Activated T-helper 17 cell treated with anti-CD3 and anti-CD28 coated beads, Interleukin-2, amount 50 U/mL, for 72 hours (primary cell): Measurements from ENCODE around the gene NFKB1. TPM values are rescaled to one million over a fixed set of nuclear protein-coding genes. Genes with fewer than 3 reads are reported as not detected.
"Not testable (repeated sequence)": the region's sequence is repeated elsewhere in the genome, so short reads cannot be mapped to it uniquely, and the experiment has no call there.

Source experiments
- ATAC-seq: fragments of 150-1000 bp; cut with Tn5 transposase; replicated peaks from 2 replicates; pipeline ENCODE4 v1.10.0; 2021; ENCODE audit warnings: mild to moderate bottlenecking, moderate library complexity
- H3K27ac Mint-ChIP-seq: one replicate; pipeline ENCODE4 v1.8.0; 2022; ENCODE audit warnings: mixed read lengths
- H3K27me3 Mint-ChIP-seq: one replicate; pipeline ENCODE4 v1.8.0; 2022; ENCODE audit warnings: mixed read lengths
- H3K36me3 Mint-ChIP-seq: one replicate; pipeline ENCODE4 v1.8.0; 2022; ENCODE audit warnings: low read depth, mild to moderate bottlenecking, mixed read lengths
- H3K4me1 Mint-ChIP-seq: one replicate; pipeline ENCODE4 v1.8.0; 2022; ENCODE audit warnings: mixed read lengths
- H3K4me3 Mint-ChIP-seq: one replicate; pipeline ENCODE4 v1.8.0; 2022; ENCODE audit warnings: mild to moderate bottlenecking, mixed read lengths
- H3K9me3 Mint-ChIP-seq: one replicate; pipeline ENCODE4 v1.8.0; 2022; ENCODE audit warnings: mixed read lengths
- total RNA-seq, 2 donors: library from RNA; stranded (reverse); gene quantifications; one replicate each; pipeline ENCODE4 v1.2.3, GENCODE V29; 2022

NFKB1 gene
- total RNA-seq, 2 donors from 2014 or later: 103 to 110 TPM

DNA sequence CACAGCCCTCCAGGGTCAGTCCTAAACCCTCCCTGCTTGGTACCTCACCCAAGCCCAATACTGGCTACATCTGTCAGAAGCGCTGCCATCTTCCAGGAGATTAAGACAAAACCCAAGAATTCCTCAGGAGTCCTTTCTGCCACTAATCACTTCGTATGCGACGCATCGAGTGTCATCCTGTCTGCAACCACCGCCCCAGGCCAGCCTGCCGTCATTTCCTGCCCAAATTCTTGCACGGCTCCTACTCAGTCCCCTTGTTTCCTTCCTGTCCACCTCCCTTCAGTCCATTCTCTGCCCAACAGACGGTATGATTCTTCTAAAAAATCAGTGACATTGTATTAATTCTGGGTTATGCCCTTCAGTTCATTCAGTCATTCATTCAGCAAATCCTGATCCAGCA is 113.6 kb downstream of the NFKB1 start:
- Mint-ChIP-seq H3K4me1 (peaks cover 73% of the 10 kb centered on the region), H3K27ac (peak overlapping the region; percentile 93), H3K9me3 (no peaks in the 10 kb centered on the region), H3K27me3 (no peaks in the 10 kb centered on the region), H3K4me3 (peak overlapping the region; percentile 87), H3K36me3 (peaks cover 84% of the 10 kb centered on the region)
- ATAC-seq: peak; percentile 24

DNA sequence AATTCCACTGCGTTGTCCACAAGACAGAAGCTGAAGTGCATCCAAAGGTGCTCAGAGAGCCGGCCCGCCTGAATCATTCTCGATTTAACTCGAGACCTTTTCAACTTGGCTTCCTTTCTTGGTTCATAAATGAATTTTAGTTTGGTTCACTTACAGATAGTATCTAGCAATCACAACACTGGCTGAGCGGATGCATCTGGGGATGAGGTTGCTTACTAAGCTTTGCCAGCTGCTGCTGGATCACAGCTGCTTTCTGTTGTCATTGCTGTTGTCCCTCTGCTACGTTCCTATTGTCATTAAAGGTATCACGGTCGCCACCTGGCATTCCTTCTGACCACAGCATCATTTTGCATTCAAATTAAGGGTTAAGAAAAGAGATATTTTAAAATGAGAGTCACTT is 115.5 kb downstream of the NFKB1 start:
- peaks cover 68% of the 10 kb centered on the region for H3K4me1 Mint-ChIP-seq
- peak overlapping the region; percentile 40 for H3K4me3 Mint-ChIP-seq
- peak overlapping the region; percentile 93 for H3K27ac Mint-ChIP-seq
- no peaks in the 10 kb centered on the region for H3K9me3 Mint-ChIP-seq
- H3K27me3 Mint-ChIP-seq: no peaks in the 10 kb centered on the region
- H3K36me3 Mint-ChIP-seq: peaks cover 66% of the 10 kb centered on the region
- ATAC-seq: no peak

DNA sequence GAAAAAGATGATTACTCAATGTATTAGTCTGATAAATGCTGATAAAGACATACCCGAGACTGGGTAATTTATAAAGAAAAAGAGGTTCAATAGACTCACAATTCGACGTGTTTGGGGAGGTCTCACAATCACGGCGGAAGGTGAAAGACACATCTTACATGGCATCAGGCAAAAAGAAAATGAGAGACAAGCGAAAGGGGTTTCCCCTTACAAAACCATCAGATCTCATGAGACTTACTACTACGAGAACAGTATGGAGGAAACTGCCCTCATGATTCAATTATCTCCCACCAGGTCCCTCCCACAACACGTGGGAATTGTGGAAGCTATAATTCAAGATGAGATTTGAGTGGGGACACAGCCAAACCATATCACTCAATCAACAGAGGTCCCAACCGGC is 117.9 kb downstream of the NFKB1 start:
- H3K27ac Mint-ChIP-seq: peak overlapping the region; percentile 86
- peaks cover 42% of the 10 kb centered on the region for H3K36me3 Mint-ChIP-seq
- peaks cover 50% of the 10 kb centered on the region for H3K4me1 Mint-ChIP-seq
- not testable (repeated sequence) for H3K27me3 Mint-ChIP-seq, H3K9me3 Mint-ChIP-seq
- H3K4me3 Mint-ChIP-seq: peak overlapping the region; percentile 65
- ATAC-seq: peak; percentile 14

DNA sequence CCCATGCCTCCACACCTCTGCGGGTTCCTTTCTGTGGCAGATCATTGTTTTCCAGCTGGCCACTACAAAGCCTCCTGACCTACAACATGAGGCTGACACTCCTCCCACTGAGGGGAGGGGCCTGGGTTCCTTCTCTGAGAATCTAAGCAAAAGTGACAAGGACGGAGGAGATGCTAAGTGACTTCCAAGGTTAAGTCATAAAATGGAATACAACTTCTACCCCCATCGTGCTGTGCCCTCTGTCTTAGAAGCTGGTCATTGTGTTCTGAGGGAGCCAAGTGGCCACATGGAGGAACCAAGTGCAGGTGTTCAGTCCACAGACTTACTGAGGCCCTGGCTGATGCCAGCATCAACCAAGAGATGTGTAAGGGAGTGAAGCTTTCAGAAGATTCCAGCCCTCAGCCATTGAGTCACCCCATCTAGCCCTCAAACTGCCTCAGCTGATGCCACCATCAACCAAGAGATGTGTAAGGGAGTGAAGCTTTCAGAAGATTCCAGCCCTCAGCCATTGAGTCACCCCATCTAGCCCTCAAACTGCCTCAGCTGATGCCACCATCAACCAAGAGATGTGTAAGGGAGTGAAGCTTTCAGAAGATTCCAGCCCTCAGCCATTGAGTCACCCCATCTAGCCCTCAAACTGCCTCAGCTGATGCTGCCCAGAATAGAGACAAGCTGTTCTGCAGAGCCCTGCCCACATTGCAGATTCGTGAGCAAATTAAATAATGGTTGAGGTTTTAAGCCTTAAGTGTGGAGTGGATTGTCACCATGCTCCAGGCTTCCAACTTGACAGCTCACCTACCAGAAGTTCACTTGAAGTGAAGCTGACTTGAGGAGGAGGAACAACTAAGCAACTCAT is 118.8 kb downstream of the NFKB1 start:
- peaks cover 48% of the 10 kb centered on the region for H3K4me1 Mint-ChIP-seq
- peak overlapping the region; percentile 65 for H3K4me3 Mint-ChIP-seq
- peaks cover 32% of the 10 kb centered on the region for H3K36me3 Mint-ChIP-seq
- peak overlapping the region; percentile 86 for H3K27ac Mint-ChIP-seq
- peak; percentile 88 for ATAC-seq
- H3K9me3 Mint-ChIP-seq, H3K27me3 Mint-ChIP-seq: not testable (repeated sequence)

DNA sequence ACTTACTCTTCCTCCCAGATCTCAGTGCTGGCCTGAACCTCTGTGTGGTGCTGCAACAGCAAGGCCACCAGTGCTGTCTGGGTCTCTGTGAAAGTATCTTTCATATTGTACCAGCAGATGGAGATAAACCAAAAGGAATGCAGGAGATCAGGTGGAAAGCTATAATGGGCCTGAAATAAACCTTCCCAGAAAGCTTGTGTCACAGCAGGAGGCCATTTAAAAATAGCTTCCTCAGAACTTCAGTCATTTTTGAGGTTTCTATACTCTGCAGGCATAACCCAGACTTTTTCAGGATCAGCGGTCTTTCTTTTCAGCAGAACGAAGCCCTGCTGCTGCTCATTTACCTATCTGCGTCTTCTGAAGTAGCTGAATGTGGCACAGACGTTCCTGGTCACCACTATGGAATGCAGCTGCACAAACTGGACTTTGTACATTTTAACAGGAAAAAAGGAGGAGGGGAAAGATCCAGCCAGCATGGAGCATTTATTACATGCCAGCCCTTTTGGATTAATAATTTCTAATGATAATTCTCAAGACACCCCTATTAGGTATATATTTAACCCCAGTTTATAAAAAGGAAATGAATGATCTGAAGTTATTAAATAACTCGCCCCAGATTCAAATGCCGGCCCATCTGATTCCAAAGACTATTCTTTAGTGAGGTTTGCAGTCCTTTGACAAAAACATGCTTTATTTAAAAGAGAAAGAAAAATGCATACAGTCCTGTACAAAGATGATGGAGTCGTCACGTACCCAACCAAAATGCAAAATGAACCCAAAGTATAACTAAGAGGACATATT is 119.7 kb downstream of the NFKB1 start:
- no peaks in the 10 kb centered on the region for H3K27me3 Mint-ChIP-seq
- H3K4me3 Mint-ChIP-seq: peak overlapping the region; percentile 9
- H3K4me1 Mint-ChIP-seq: peaks cover 47% of the 10 kb centered on the region
- H3K27ac Mint-ChIP-seq: no peak overlapping the region
- no peaks in the 10 kb centered on the region for H3K9me3 Mint-ChIP-seq
- no peak for ATAC-seq
- peaks cover 23% of the 10 kb centered on the region for H3K36me3 Mint-ChIP-seq

DNA sequence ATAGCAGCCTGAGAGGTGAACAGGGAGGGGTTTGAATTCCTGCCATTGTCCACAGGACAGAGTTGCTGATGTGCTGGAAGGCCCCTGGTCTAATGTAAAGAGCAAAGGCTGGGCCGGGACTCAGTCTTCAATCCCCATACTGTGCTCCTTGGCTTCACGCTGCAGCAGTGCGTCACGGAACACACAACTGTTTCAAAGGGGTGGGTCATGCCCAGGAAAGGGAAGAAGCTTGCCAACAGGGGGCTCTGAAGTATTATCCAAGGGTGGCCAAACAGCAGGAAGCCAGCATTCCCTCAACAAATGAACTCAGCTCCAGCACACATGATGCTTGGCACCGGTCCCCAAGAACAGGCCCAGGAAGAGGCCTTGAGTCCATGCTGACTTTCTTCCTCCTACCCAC is 122.5 kb downstream of the NFKB1 start:
- peaks cover 2% of the 10 kb centered on the region for H3K36me3 Mint-ChIP-seq
- H3K27me3 Mint-ChIP-seq: no peaks in the 10 kb centered on the region
- no peaks in the 10 kb centered on the region for H3K9me3 Mint-ChIP-seq
- ATAC-seq: no peak
- H3K4me1 Mint-ChIP-seq: peaks cover 49% of the 10 kb centered on the region
- no peak overlapping the region for H3K4me3 Mint-ChIP-seq
- H3K27ac Mint-ChIP-seq: no peak overlapping the region

DNA sequence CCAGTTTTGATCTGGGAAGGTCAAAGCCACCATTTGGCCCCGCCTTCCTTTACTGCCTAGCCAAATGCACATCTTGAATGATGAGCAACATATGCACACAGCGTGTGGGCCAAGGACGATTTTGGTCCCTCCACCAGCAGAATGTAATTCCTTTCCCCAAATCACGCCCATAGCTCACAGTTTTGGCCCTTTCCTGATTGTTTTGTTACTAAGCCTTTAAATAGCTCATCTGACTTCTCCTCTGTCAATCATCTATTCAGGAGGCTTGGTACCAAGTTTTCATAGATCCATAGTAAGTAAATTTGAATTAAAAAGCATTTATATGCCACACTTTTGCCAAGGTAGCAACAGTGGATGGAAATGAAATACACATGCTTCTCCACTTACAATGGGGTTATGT is 123.3 kb downstream of the NFKB1 start:
- peak overlapping the region; percentile 82 for H3K4me3 Mint-ChIP-seq

DNA sequence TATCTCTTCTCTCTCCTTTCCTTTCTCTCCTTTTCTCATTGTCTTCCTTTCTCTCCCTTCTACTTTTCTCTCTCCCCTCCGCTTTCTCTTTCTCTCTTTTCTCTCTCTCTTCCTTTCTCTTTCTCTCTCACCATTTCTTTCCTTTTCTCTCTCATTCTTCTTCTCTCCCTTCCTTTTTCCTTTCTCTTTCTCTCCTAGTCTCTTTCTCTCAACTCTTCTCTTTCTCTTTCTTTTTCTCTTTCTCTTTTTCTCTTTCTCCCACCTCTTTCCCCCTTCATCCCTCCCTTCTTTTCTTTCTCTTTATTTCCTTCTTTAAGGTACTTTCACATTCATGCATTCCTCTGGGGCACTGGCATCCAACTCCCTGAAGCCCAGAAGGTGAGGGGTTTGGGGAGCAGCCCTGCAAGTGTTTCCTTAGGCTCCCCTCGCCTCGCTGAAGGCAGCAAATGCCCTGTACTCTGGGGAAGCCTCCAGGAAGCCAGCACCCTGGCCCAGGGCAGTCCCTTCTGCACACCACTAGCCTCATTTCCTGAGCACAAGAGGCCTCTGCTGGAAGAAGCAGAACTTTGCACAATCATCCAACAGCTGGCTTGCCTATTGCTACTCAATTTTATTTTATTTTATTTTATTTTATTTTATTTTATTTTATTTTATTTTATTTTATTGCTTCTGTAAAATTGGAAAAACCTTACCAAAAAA is 124.2 kb downstream of the NFKB1 start:
- peak overlapping the region; percentile 84 for H3K27ac Mint-ChIP-seq
- H3K4me1 Mint-ChIP-seq: peaks cover 47% of the 10 kb centered on the region
- no peaks in the 10 kb centered on the region for H3K9me3 Mint-ChIP-seq
- no peaks in the 10 kb centered on the region for H3K36me3 Mint-ChIP-seq
- ATAC-seq: peak; percentile 73
- no peaks in the 10 kb centered on the region for H3K27me3 Mint-ChIP-seq
- peak overlapping the region; percentile 82 for H3K4me3 Mint-ChIP-seq

More for the DNA sequence above, 123.3 kb downstream of the NFKB1 start:
- Mint-ChIP-seq H3K9me3 (no peaks in the 10 kb centered on the region), H3K27ac (peak overlapping the region; percentile 84), H3K36me3 (no peaks in the 10 kb centered on the region), H3K27me3 (no peaks in the 10 kb centered on the region), H3K4me1 (peaks cover 45% of the 10 kb centered on the region)
- ATAC-seq: no peak

DNA sequence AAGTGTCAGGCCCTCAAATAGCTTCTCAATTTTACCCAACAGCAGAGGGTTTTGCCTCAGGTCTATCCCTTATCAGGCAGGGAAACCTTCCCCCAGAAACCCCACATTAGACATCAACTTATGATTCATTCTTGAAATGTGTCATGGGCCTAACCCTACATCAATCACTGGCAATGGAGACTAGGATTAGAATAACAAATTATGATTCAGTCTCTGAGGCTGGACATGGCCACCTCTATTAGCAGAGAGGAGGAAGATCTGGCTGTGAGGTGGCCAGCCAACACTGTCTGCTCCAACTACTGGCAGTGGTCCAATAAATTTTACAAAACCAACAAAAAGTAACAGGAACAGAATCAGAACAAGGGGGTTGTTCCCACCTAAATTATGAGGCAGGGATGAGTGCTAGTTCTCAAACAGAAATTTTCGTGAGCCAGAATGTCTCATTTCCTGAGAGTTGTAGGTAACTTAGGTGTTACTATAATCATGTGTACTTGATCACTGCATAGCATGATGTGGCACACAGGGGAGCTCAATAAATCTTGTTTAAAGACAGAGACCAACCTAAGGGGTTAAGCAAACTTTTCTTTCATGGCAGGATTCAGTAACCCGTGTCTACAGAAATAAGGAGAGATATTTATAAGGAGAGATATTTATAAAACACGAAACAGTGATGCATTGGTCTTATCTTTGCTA is 126.8 kb downstream of the NFKB1 start:
- no peaks in the 10 kb centered on the region for H3K36me3 Mint-ChIP-seq
- H3K4me1 Mint-ChIP-seq: peaks cover 55% of the 10 kb centered on the region
- H3K27ac Mint-ChIP-seq: peak overlapping the region; percentile 85
- no peaks in the 10 kb centered on the region for H3K9me3 Mint-ChIP-seq
- no peaks in the 10 kb centered on the region for H3K27me3 Mint-ChIP-seq
- H3K4me3 Mint-ChIP-seq: peak overlapping the region; percentile 43
- peak; percentile 87 for ATAC-seq

DNA sequence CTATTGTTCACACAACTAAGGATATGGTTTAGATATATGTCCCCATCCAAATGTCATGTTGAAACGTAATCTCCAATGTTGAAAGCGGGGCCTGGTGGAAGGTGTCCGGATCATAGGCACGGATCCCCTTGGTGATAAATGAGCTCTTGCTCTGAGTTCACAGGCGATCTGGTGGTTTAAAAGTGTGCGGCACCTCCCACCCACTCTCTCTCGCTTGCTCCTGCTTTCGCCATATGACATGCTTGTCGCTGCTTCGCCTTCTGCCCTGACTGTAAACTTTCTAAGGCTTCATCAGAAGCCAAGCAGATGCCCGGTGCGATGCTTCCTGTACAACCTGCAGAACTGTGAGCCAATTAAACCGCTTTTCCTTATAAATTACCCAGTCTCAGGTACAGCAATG is 128.5 kb downstream of the NFKB1 start:
- no peak for ATAC-seq
- Mint-ChIP-seq H3K4me3 (peak overlapping the region; percentile 26), H3K4me1 (peaks cover 50% of the 10 kb centered on the region), H3K36me3 (peaks cover 8% of the 10 kb centered on the region), H3K27me3 (no peaks in the 10 kb centered on the region), H3K27ac (no peak overlapping the region), H3K9me3 (no peaks in the 10 kb centered on the region)

DNA sequence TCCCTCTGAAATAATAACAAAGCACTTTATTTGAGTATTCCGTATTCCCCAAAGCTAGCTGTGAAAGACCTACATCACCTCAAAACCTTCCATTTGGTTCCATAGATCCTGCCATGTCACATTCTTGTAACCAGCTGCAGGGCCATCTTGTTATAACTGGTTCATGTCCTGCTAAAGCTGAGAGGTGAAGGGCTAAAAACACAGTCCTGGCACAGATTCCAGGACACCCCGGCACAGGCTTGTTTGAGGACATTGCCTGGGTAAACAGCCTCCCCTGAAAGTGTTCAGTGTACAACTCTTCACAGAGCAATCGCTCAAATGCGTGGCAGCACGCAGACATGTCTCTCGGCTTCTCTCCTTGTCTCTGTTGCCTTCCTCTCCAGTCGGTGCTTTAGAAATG is 130.5 kb downstream of the NFKB1 start:
- Mint-ChIP-seq H3K36me3 (peaks cover 11% of the 10 kb centered on the region), H3K9me3 (no peaks in the 10 kb centered on the region), H3K27me3 (no peaks in the 10 kb centered on the region), H3K4me3 (no peak overlapping the region), H3K4me1 (peaks cover 41% of the 10 kb centered on the region), H3K27ac (no peak overlapping the region)
- no peak for ATAC-seq

DNA sequence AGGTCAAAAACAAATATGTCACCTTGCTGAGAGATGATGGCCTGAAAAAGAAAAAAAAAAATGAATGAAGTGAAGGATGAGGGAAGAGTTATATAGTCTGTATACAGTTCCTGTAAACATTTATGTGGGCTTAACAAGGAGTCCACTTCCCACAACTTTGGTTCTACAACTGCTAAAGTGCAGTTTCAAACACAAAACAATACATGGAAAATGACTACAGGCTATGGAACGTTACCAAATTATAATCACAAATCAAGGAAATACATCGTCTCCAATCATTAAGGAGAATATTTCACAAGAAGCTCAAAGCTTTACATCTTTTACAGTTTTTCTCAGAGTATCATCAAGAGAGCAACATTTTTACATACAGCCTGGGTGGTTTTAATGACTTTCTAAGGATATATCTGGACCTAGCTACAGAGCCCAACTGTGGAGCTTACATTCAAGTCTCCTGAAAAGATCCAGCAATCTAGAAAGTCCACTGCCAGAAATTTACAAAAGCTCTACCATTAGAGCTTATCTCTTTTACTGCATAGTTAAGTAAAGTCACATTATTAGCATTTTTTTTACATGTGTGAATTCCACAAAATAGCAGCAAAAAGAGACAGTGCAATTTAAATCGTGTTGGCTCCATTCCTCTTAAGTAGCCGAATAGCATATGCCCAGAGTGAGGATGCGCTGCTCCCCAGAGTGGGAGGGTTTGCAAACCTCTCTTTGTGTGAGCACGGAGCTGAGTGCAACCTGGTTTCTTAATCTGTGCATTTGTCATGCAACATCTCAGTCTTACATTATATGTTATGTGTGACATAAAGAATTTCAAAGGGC is 131.3 kb downstream of the NFKB1 start:
- Mint-ChIP-seq H3K4me1 (peaks cover 36% of the 10 kb centered on the region), H3K27ac (no peak overlapping the region)

DNA sequence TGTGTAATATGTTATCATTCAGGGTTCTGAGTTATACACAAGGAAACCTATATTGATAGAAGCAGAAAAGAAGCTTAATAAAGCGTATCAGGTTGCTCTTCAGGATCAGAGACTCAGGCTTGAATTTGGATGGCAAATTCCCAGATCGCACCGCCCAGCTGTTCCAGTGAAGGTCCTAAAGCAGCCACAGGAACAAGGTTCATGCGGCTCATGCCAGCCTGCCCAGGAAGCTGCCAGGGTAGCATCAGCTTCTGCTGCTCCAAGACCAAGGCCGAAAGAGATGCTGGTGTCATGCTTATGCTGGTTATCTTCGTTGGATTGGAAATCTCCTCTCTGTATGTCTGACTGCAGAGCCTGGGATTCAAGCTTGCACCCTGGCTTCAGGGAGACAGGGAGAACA is 131.9 kb downstream of the NFKB1 start:
- Mint-ChIP-seq H3K27me3 (no peaks in the 10 kb centered on the region), H3K9me3 (no peaks in the 10 kb centered on the region), H3K4me1 (peaks cover 31% of the 10 kb centered on the region), H3K27ac (no peak overlapping the region), H3K36me3 (peaks cover 11% of the 10 kb centered on the region), H3K4me3 (no peak overlapping the region)
- no peak for ATAC-seq

More for the DNA sequence above, 131.3 kb downstream of the NFKB1 start:
- Mint-ChIP-seq H3K27me3 (no peaks in the 10 kb centered on the region), H3K36me3 (peaks cover 11% of the 10 kb centered on the region), H3K9me3 (no peaks in the 10 kb centered on the region), H3K4me3 (no peak overlapping the region)
- no peak for ATAC-seq
